Keratinocyte (primary cell): ENCODE data around the gene RPS23.
"Not testable (repeated sequence)": the region's sequence is repeated elsewhere in the genome, so short reads cannot be mapped to it uniquely, and the experiment has no call there.

Source experiments
- EZH2 ChIP-seq: IDR thresholded peaks from one replicate; pipeline ENCODE4 v1.6.1; 2012; ENCODE audit warnings: inconsistent platforms, mild to moderate bottlenecking, low read length, moderate library complexity
- TF ChIP-seq, protein P1 (sequence below), 3 experiments: IDR thresholded peaks in 1 of 3; conservative IDR thresholded peaks in 1 of 3; optimal IDR thresholded peaks in 1 of 3; 2 replicates in 2 of 3; 3 replicates in 1 of 3; pipeline versions ENCODE3 to v1.5.1; 2011; ENCODE audit warnings: low read length in 3 of 3, mild to moderate bottlenecking in 3 of 3, moderate library complexity in 2 of 3, control low read depth in 1 of 3, inconsistent platforms in 1 of 3; ENCODE audit not compliant: insufficient read depth in 2 of 3; ENCODE audit errors: extremely low read depth in 1 of 3

DNA sequence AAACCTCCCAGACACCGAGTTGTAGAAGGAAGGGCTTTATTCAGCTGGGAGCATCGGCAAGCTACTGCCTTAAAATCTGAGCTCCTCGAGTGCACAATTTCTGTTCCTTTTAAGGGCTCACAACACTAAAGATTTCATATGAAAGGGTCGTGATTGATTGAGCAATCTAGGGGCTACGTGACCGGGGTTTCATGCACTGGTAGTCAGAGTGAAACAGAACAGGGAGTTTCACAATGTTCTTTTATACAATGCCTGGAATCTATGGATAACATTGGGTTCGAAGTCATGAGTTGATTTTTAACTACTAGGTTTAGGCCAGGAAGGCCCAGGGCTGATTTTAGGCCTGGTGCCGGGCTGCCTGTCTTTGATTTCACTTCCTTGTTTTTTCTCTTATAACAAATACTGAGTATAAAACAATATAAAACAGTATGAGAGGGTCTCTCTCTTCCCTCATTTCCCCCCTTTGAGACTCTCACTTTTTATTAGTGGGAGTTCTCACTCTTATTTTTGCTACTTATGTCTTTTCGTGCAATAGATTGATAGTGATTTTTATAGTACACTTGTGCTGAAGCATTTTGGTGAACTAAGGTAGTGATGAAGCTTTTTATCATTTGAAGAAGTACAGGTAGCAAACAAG, 10.7 kb downstream of the RPS23 start:
- TF ChIP-seq, protein P1, sequence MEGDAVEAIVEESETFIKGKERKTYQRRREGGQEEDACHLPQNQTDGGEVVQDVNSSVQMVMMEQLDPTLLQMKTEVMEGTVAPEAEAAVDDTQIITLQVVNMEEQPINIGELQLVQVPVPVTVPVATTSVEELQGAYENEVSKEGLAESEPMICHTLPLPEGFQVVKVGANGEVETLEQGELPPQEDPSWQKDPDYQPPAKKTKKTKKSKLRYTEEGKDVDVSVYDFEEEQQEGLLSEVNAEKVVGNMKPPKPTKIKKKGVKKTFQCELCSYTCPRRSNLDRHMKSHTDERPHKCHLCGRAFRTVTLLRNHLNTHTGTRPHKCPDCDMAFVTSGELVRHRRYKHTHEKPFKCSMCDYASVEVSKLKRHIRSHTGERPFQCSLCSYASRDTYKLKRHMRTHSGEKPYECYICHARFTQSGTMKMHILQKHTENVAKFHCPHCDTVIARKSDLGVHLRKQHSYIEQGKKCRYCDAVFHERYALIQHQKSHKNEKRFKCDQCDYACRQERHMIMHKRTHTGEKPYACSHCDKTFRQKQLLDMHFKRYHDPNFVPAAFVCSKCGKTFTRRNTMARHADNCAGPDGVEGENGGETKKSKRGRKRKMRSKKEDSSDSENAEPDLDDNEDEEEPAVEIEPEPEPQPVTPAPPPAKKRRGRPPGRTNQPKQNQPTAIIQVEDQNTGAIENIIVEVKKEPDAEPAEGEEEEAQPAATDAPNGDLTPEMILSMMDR (optimal IDR thresholded peaks at IDR 0.05 in 1 of 3, IDR thresholded peaks at IDR 0.05 in 1 of 3, conservative IDR thresholded peaks at IDR 0.05 in 1 of 3; ENCODE audit: extremely low read depth in 1 of 3, insufficient read depth in 2 of 3, low read length in 3 of 3), result not testable (repeated sequence)
- not testable (repeated sequence) for TF ChIP-seq EZH2
